Neural crest cell (in vitro differentiated cells): Measurements from ENCODE around the gene FHDC1. TPM values are rescaled to one million over a fixed set of nuclear protein-coding genes. Genes with fewer than 3 reads are reported as not detected.

ENCODE experiments used
- DNase-seq: peaks from one replicate; pipeline ENCODE4 v3.0.0; 2021; ENCODE audit warnings: low read depth, mixed read lengths, low spot score
- H3K27ac Mint-ChIP-seq: one replicate; pipeline ENCODE4 v1.8.0; 2021; ENCODE audit warnings: mild to moderate bottlenecking, mixed read lengths; ENCODE audit not compliant: unreplicated experiment
- H3K27me3 Mint-ChIP-seq: 2 replicates; pipeline ENCODE4 v1.8.0; 2021; ENCODE audit warnings: low read depth, mild to moderate bottlenecking, mixed read lengths
- H3K36me3 Mint-ChIP-seq: 2 replicates; pipeline ENCODE4 v1.8.0; 2021; ENCODE audit warnings: low read depth, mild to moderate bottlenecking, mixed read lengths
- H3K4me1 Mint-ChIP-seq: 2 replicates; pipeline ENCODE4 v1.8.0; 2021; ENCODE audit warnings: mixed read lengths
- H3K4me3 Mint-ChIP-seq: one replicate; pipeline ENCODE4 v1.8.0; 2021; ENCODE audit warnings: mild to moderate bottlenecking, mixed read lengths
- H3K9me3 Mint-ChIP-seq: 2 replicates; pipeline ENCODE4 v1.8.0; 2021; ENCODE audit warnings: mixed read lengths
- CTCF ChIP-seq: fragments of 200-600 bp; sonication (generic); conservative IDR thresholded peaks from 2 replicates; pipeline ENCODE4 v1.5.0; 2021; ENCODE audit warnings: antibody characterized with exemption, mild to moderate bottlenecking
- total RNA-seq: library from RNA; stranded (reverse); gene quantifications from 2 replicates; pipeline ENCODE4 v1.2.1, GENCODE V29; 2021

The FHDC1 gene
- total RNA-seq, 1 donor from 2014 or later: 52.0 TPM

GRCh38 chr4:152990471-152991131 lies 54.5 kb downstream of the FHDC1 start:
- Mint-ChIP-seq H3K4me1 (peaks cover 28% of the 10 kb centered on the region), H3K9me3 (no peaks in the 10 kb centered on the region), H3K27ac (no peak overlapping the region), H3K4me3 (no peak overlapping the region), H3K36me3 (no peaks in the 10 kb centered on the region), H3K27me3 (no peaks in the 10 kb centered on the region)
- no peak for TF ChIP-seq CTCF
- DNase-seq: no peak

GRCh38 chr4:152991398-152991797 lies 55.3 kb downstream of the FHDC1 start:
- H3K4me3 Mint-ChIP-seq: no peak overlapping the region
- no peak for TF ChIP-seq CTCF
- H3K27me3 Mint-ChIP-seq: no peaks in the 10 kb centered on the region
- peaks cover 33% of the 10 kb centered on the region for H3K4me1 Mint-ChIP-seq
- H3K36me3 Mint-ChIP-seq: no peaks in the 10 kb centered on the region
- no peaks in the 10 kb centered on the region for H3K9me3 Mint-ChIP-seq
- no peak overlapping the region for H3K27ac Mint-ChIP-seq
- DNase-seq: no peak

- peaks cover 39% of the 10 kb centered on the region for H3K4me1 Mint-ChIP-seq
- no peak for DNase-seq
- no peaks in the 10 kb centered on the region for H3K36me3 Mint-ChIP-seq
- TF ChIP-seq CTCF: no peak
- no peak overlapping the region for H3K4me3 Mint-ChIP-seq
- H3K27ac Mint-ChIP-seq: no peak overlapping the region
- no peaks in the 10 kb centered on the region for H3K9me3 Mint-ChIP-seq
- H3K27me3 Mint-ChIP-seq: no peaks in the 10 kb centered on the region
Measured at GRCh38 chr4:152992027-152992426, 55.9 kb downstream of the FHDC1 start.

- no peak for DNase-seq
- peaks cover 40% of the 10 kb centered on the region for H3K4me1 Mint-ChIP-seq
Measured at GRCh38 chr4:152992466-152992865, 56.3 kb downstream of the FHDC1 start.

GRCh38 chr4:152994038-152994437 lies 57.9 kb downstream of the FHDC1 start:
- no peak for TF ChIP-seq CTCF
- Mint-ChIP-seq H3K4me1 (peaks cover 35% of the 10 kb centered on the region), H3K9me3 (no peaks in the 10 kb centered on the region), H3K27me3 (no peaks in the 10 kb centered on the region), H3K4me3 (no peak overlapping the region), H3K27ac (no peak overlapping the region), H3K36me3 (no peaks in the 10 kb centered on the region)
- DNase-seq: no peak

More at GRCh38 chr4:152992466-152992865, 56.3 kb downstream of the FHDC1 start:
- no peak for TF ChIP-seq CTCF
- Mint-ChIP-seq H3K36me3 (no peaks in the 10 kb centered on the region), H3K9me3 (no peaks in the 10 kb centered on the region), H3K4me3 (no peak overlapping the region), H3K27ac (no peak overlapping the region), H3K27me3 (no peaks in the 10 kb centered on the region)
